Occipital lobe (tissue), 2 donors: Measurements from ENCODE around the gene CREB1. TPM values are rescaled to one million over a fixed set of nuclear protein-coding genes. Genes with fewer than 3 reads are reported as not detected.
A peak's percentile ranks its signal among the peaks of the same experiment; 100 is the strongest.

Source experiments
- DNase-seq: peaks from one replicate; lab custom pipeline; 2025; lab: John Stamatoyannopoulos, UW
- total RNA-seq: library from RNA; depleted of rRNA; stranded (reverse); fragments of >200 nt; gene quantifications from one replicate; pipeline ENCODE4 v1.2.3, GENCODE V29; 2014

Gene CREB1
- total RNA-seq, 1 donor from 2014 or later = 130 TPM

- no peak for DNase-seq
Measured at GRCh38 chr2:207503234-207503633, 26.5 kb upstream of the CREB1 start.

- no peak for DNase-seq
Measured at GRCh38 chr2:207504513-207505170, 25.1 kb upstream of the CREB1 start.

GRCh38 chr2:207505171-207505570, 24.6 kb upstream of the CREB1 start:
- no peak for DNase-seq

- DNase-seq = no peak
Measured at GRCh38 chr2:207505728-207506127, 24.0 kb upstream of the CREB1 start.

- no peak for DNase-seq
Measured at GRCh38 chr2:207506426-207506825, 23.3 kb upstream of the CREB1 start.

- DNase-seq = no peak
Measured at GRCh38 chr2:207510148-207510547, 19.6 kb upstream of the CREB1 start.

- DNase-seq = no peak
Measured at GRCh38 chr2:207511851-207512250, 17.9 kb upstream of the CREB1 start.

GRCh38 chr2:207512356-207512755, 17.4 kb upstream of the CREB1 start:
- DNase-seq = no peak

- DNase-seq = no peak
Measured at GRCh38 chr2:207513551-207514257, 16.1 kb upstream of the CREB1 start.

GRCh38 chr2:207514451-207514850, 15.3 kb upstream of the CREB1 start:
- no peak for DNase-seq

- DNase-seq = no peak
Measured at GRCh38 chr2:207515671-207516070, 14.1 kb upstream of the CREB1 start.

- no peak for DNase-seq
Measured at GRCh38 chr2:207516206-207516605, 13.6 kb upstream of the CREB1 start.

GRCh38 chr2:207523005-207523404, 6.8 kb upstream of the CREB1 start:
- no peak for DNase-seq

GRCh38 chr2:207525296-207525695, 4.5 kb upstream of the CREB1 start:
- DNase-seq = no peak

GRCh38 chr2:207528980-207529329, 807 bp upstream of the CREB1 start:
- no peak for DNase-seq

GRCh38 chr2:207530160-207531031, 634 bp downstream of the CREB1 start:
- DNase-seq = peak; percentile 13

- no peak for DNase-seq
Measured at GRCh38 chr2:207531032-207531952, 1.5 kb downstream of the CREB1 start.

GRCh38 chr2:207532676-207533075, 2.9 kb downstream of the CREB1 start:
- DNase-seq = no peak

GRCh38 chr2:207533461-207534008, 3.8 kb downstream of the CREB1 start:
- DNase-seq = no peak

- DNase-seq = no peak
Measured at GRCh38 chr2:207534417-207534816, 4.7 kb downstream of the CREB1 start.

- no peak for DNase-seq
Measured at GRCh38 chr2:207539470-207539869, 9.7 kb downstream of the CREB1 start.
